SK-N-SH (cell line): ENCODE results near the gene ABCC12. TPM values are rescaled to one million over a fixed set of nuclear protein-coding genes. Genes with fewer than 3 reads are reported as not detected.

Source experiments
- CTCF ChIA-PET: fragments of 300-600, 350-600 bp; formaldehyde crosslinking; extraction: SDS; loops from one replicate; lab custom pipeline; 2021; lab: Yijun Ruan, JAX
- POLR2A ChIA-PET: fragments of 350-600 bp; sonication (Branson Sonifier 250); formaldehyde crosslinking; extraction: SDS; loops from one replicate; lab custom pipeline; 2020; ENCODE audit warnings: antibody characterized with exemption, inconsistent platforms; lab: Yijun Ruan, JAX
- DNase-seq: peaks from one replicate; pipeline ENCODE4 v3.0.0; 2012
- H2AFZ ChIP-seq: fragments of 200-600 bp; sonication (generic); 2 replicates; pipeline ENCODE4 v1.8.1; 2016; ENCODE audit warnings: antibody characterized with exemption, mild to moderate bottlenecking, low read depth
- H3F3A ChIP-seq: fragments of 200-600 bp; sonication (generic); replicated peaks from 2 replicates; pipeline ENCODE3; 2016; ENCODE audit warnings: antibody characterized with exemption, mild to moderate bottlenecking; ENCODE audit not compliant: insufficient read depth
- H3K27ac ChIP-seq, 2 experiments: fragments of 200-500 bp in 1 of 2; fragments of 200-600 bp in 1 of 2; sonication (Bioruptor generic) in 1 of 2; sonication (generic), shearing (Covaris generic) in 1 of 2; 2 replicates each; pipeline versions ENCODE4 v1.5.1 to v1.6.1; 2014 to 2016; ENCODE audit warnings: low read depth in 2 of 2, inconsistent platforms in 1 of 2, low read length in 1 of 2, mild to moderate bottlenecking in 1 of 2, mixed read lengths in 1 of 2
- H3K27me3 ChIP-seq: fragments of 200-600 bp; sonication (generic), shearing (Covaris generic); 2 replicates; pipeline ENCODE4 v1.6.1; 2016; ENCODE audit warnings: mixed run types; ENCODE audit not compliant: insufficient read depth
- H3K36me3 ChIP-seq, 2 experiments: fragments of 200-500 bp in 1 of 2; fragments of 200-600 bp in 1 of 2; sonication (Bioruptor generic) in 1 of 2; sonication (generic) in 1 of 2; replicated peaks in 1 of 2; 2 replicates each; pipeline versions ENCODE3 to v1.5.1; 2014 to 2016; ENCODE audit warnings: low read length in 1 of 2, mild to moderate bottlenecking in 1 of 2; ENCODE audit not compliant: insufficient read depth in 2 of 2, control insufficient read depth in 1 of 2
- H3K4me1 ChIP-seq, 2 experiments: fragments of 200-500 bp in 1 of 2; fragments of 200-600 bp in 1 of 2; sonication (Bioruptor generic) in 1 of 2; sonication (generic), shearing (Covaris generic) in 1 of 2; 2 replicates each; pipeline versions ENCODE4 v1.5.1 to v1.6.1; 2014 to 2016; ENCODE audit warnings: low read depth in 1 of 2, low read length in 1 of 2, mixed run types in 1 of 2; ENCODE audit not compliant: insufficient read depth in 2 of 2, control insufficient read depth in 1 of 2
- H3K4me2 ChIP-seq: fragments of 200-600 bp; sonication (generic), shearing (Covaris generic); 2 replicates; pipeline ENCODE4 v1.6.1; 2017; ENCODE audit warnings: mixed run types
- H3K4me3 ChIP-seq, 2 experiments: fragments of 200-500 bp in 1 of 2; fragments of 200-600 bp in 1 of 2; sonication (Bioruptor generic) in 1 of 2; sonication (generic), shearing (Covaris generic) in 1 of 2; 2 replicates each; pipeline versions ENCODE4 v1.5.1 to v1.8.1; 2014 to 2016; ENCODE audit warnings: low read depth in 2 of 2, inconsistent platforms in 1 of 2, low read length in 1 of 2, mild to moderate bottlenecking in 1 of 2, mixed read lengths in 1 of 2, moderate library complexity in 1 of 2
- H3K79me2 ChIP-seq: fragments of 200-600 bp; sonication (generic); 2 replicates; pipeline ENCODE4 v1.8.1; 2017; ENCODE audit warnings: mild to moderate bottlenecking; ENCODE audit not compliant: insufficient read depth
- H3K9ac ChIP-seq: fragments of 200-600 bp; sonication (generic); 2 replicates; pipeline ENCODE4 v1.6.1; 2017; ENCODE audit warnings: mixed run types
- H3K9me2 ChIP-seq: fragments of 200-600 bp; sonication (generic); 2 replicates; pipeline ENCODE4 v1.6.1; 2017; ENCODE audit warnings: mixed run types
- H3K9me3 ChIP-seq: fragments of 200-600 bp; sonication (generic); 2 replicates; pipeline ENCODE4 v1.6.1; 2017; ENCODE audit warnings: mixed run types, mild to moderate bottlenecking, moderate library complexity
- H4K20me1 ChIP-seq: fragments of 200-600 bp; sonication (generic); 2 replicates; pipeline ENCODE4 v1.6.1; 2017; ENCODE audit warnings: mild to moderate bottlenecking, mixed run types; ENCODE audit not compliant: insufficient read depth
- CTCF ChIP-seq: fragments of 200-600 bp; sonication (generic); IDR thresholded peaks from 2 replicates; pipeline ENCODE4 v1.6.1; 2017; ENCODE audit warnings: antibody characterized with exemption, mild to moderate bottlenecking, moderate library complexity
- ELF1 ChIP-seq: IDR thresholded peaks from 2 replicates; pipeline ENCODE4 v1.4.0; 2012
- GABPA ChIP-seq: IDR thresholded peaks from 2 replicates; pipeline ENCODE4 v1.4.0; 2012; ENCODE audit warnings: low read depth, mild to moderate bottlenecking
- MAX ChIP-seq: IDR thresholded peaks from 2 replicates; pipeline ENCODE4 v1.4.0; 2012; ENCODE audit warnings: low read depth
- MXI1 ChIP-seq: IDR thresholded peaks from 2 replicates; pipeline ENCODE4 v1.6.1; 2012; ENCODE audit warnings: mild to moderate bottlenecking, low read depth, low read length, improper control_type of control experiment
- NRF1 ChIP-seq: IDR thresholded peaks from 2 replicates; pipeline ENCODE4 v1.6.1; 2012; ENCODE audit warnings: low read depth, mild to moderate bottlenecking, low read length
- POLR2AphosphoS5 ChIP-seq: IDR thresholded peaks from 2 replicates; pipeline ENCODE4 v1.6.1; 2012; ENCODE audit warnings: low read depth, low read length
- SIN3A ChIP-seq: IDR thresholded peaks from 2 replicates; pipeline ENCODE4 v1.6.1; 2012; ENCODE audit warnings: low read depth, mild to moderate bottlenecking, low read length, moderate library complexity, borderline replicate concordance
- TAF1 ChIP-seq: IDR thresholded peaks from 2 replicates; pipeline ENCODE4 v1.6.1; 2012; ENCODE audit warnings: low read depth, mild to moderate bottlenecking, low read length, moderate library complexity, borderline replicate concordance
- TEAD4 ChIP-seq: IDR thresholded peaks from 2 replicates; pipeline ENCODE4 v1.4.0; 2012; ENCODE audit warnings: mild to moderate bottlenecking, borderline replicate concordance; ENCODE audit not compliant: insufficient read depth
- ZBTB33 ChIP-seq: IDR thresholded peaks from 2 replicates; pipeline ENCODE4 v1.4.0; 2012; ENCODE audit warnings: low read depth, borderline replicate concordance
- WGBS: methylation state at CpG from one replicate; pipeline ENCODE4 v1.1.6; 2017; ENCODE audit warnings: low lambda C conversion rate; 5-methylcytosine and 5-hydroxymethylcytosine counted together
- polyA plus RNA-seq, 3 experiments: library from polyadenylated mRNA; depleted of rRNA; stranded (reverse); fragments of >200 nt; gene quantifications; 2 replicates each; pipeline ENCODE4 v1.2.3, GENCODE V29; 2012

ABCC12 gene
- polyA plus RNA-seq, 1 of the 3 experiments (the other 2 are of a cell fraction): not detected

DNA sequence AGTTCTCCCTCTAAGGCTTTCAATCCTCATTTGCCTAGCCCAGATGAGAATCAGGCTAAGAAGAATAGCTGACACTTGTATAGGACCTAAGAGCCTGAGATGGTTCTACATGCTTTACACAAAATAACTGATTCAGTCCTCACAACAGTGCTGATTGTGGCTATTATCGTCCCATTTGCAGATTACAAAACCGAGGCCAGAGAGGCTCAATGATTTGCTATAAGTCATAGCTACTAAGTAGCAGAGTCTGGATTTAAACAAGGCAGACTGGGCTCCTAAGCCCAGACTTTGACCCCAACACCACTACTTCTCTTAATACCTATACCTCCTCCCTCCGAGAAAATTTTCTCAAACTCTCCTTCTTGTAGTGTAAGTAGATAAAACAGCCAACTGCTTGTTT is 23.1 kb downstream of the ABCC12 start (continued):
- TF ChIP-seq SIN3A (no peak), ELF1 (no peak), MXI1 (no peak), TAF1 (no peak), MAX (no peak), POLR2AphosphoS5 (no peak), ZBTB33 (no peak), GABPA (no peak), TEAD4 (no peak), CTCF (no peak)
- TF ChIP-seq, all 33 proteins: peak for 0

- TF ChIP-seq TEAD4 (no peak), NRF1 (no peak)
- no peaks in the 10 kb centered on the region for H3K9me2 ChIP-seq
- no peak overlapping the region for H3K9ac ChIP-seq
- H3K27ac ChIP-seq: no peak overlapping the region
- WGBS: 87% methylated on average over 6 of the region's 6 CpGs
- ChIA-PET CTCF (interaction anchor here (0.6 to 1.9 kb wide), 3 partner anchors 22 to 1094 kb away, joined by 3 to 4 read pairs (median 3); no protein-coding TSS in a partner anchor), POLR2A (no interaction called here)
- peaks cover 0 to 8% of the 10 kb centered on the region in 2 experiments; a peak in 2 of 4 replicates for H3K4me1 ChIP-seq
- no peak for DNase-seq
- no peaks in the 10 kb centered on the region for H3K9me3 ChIP-seq
- no peaks in the 10 kb centered on the region for H3K79me2 ChIP-seq
- H3K4me3 ChIP-seq: no peak overlapping the region
- no peaks in the 10 kb centered on the region for H3K36me3 ChIP-seq
- H3K4me2 ChIP-seq: no peak overlapping the region
- no peaks in the 10 kb centered on the region for H4K20me1 ChIP-seq
- H3K27me3 ChIP-seq: no peaks in the 10 kb centered on the region
- H3F3A ChIP-seq: peaks cover 13% of the 10 kb centered on the region
- no peak overlapping the region for H2AFZ ChIP-seq
Measured at GRCh38 chr16:48131201-48131935, 24.4 kb downstream of the ABCC12 start.
